HG03575 (cell line): ENCODE measurements around the gene IL37.

Experiments used
- ATAC-seq: cut with Tn5 transposase; IDR thresholded peaks from one replicate; pipeline ENCODE4 v1.9.1; 2021; ENCODE audit not compliant: unreplicated experiment, insufficient number of reproducible peaks, low FRiP score; ENCODE audit errors: extremely low read depth

Gene IL37

DNA sequence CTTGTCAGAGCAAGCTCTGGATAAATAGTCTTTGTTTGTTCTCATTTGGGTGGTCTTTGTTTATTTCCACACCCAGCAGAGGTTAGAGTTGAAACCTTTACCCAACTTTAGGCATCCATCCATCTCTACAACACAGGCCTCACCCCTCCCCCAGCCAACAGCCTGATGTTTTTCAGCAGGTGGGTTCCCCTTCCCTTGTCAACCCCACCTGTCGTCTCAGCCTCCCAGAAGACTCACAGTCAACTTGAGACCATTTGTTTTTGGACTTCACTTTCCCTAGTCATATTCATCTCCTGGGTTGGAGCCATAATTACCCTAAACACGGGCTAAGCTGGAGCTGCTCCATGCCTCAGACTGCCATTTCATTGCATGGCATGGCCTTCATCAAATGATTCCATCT lies 35.1 kb downstream of the IL37 start:
- no peak for ATAC-seq

DNA sequence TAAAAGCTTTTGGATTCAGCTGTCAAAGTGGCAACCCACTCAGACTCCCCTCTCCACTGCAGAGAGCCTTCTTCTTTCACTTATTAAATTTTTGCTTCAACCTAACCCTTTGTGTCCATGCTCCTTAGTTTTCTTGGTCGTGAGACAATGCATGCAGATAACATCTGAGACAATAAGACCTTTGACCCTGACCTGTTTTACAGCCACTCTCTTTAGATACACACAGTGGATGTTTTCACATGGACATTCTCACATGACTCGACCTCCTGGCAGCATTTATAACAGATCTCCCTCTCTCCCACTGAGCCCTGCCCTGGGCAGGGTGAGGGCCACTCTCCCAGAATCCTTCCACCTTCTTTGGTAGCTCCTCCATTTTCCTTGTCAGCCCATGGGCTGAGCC lies 36.4 kb downstream of the IL37 start:
- ATAC-seq = no peak

DNA sequence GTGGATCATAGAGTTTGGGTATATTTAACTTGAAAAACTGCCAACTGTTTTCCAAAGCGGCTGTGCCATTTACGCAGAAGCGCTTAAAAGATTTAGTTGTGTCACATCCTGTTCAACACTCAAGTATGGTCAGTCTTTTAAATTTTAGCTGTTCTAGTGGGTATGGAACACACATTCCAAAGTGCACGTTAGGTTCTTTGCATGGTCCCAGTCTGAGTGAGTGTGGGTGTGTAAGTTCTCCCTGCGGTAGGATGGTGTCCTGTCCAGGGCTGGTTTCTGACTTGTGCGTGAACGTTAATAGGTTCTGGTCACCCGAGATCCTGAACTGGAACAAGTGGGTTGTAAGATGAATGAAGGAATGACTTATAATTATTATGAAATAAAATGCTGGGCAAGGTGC lies 38.5 kb downstream of the IL37 start:
- no peak for ATAC-seq

DNA sequence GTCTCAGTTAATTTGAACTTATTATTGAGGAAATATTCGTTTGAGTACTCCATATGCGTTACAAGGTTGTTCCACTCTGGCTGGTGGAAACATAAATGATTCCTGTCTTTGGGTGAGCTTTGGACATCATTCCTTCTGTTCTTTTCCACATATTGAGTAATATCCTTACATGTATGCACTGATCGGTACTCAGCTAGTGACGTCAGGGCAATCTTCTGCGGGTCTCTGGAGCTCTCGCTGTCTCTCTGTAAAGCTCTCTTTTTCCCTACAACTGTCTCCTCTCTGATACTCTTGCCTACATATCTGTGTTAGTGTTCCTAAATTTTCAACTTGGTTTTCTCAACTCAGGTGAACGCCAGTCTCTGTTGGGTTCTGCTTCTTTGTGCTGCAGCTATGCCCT lies 43.4 kb downstream of the IL37 start:
- no peak for ATAC-seq

DNA sequence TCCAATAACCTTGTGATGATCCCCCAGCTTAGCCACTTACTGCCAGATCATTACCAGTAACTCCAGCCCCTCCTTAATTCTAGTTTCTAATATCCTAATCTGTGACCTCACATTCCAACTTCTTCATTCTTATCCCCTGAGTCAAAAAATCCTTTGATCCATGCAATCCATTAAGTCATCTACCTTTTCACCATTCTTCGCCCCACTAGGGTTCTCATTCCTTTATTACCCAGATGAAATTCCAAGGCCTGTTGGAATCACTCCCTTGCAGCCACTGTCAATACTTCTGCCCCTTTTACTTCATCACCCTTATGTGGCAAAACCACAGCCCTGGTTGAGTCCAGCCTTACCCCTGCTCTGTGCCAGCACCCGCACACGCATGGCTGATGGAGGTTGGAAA lies 46.5 kb downstream of the IL37 start:
- ATAC-seq = no peak

DNA sequence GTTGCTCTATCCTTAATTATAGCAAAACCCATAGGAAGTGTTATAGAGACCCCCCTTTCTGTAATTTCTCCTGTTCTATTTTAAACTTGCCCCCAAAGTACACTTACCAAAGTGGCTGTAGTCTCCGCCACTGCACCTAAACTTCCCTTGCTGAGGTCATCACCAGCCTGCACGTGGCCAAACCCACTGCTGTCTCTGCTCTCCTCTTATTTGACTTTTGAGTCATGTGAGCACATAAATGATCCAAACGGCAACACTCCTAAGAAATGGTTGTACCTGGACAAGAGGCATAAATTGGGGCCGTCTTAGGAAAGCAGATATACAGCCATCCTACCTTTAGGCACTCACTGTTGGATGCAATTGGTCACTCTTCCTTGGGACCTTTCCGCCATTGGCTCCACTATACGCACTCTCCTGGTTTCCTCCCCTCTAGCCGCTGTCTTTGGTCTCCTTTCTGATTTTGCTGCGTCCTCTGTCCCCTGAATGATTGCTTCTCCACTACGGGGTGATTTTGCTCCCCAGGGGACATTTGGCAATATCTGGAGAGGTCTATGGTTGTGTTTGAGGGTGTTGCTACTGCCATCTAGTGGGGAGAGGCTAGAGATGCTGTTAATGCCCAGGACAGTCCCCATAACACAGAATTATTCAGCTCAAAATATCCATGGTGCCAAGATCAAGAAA lies 47.6 kb downstream of the IL37 start:
- ATAC-seq = no peak

DNA sequence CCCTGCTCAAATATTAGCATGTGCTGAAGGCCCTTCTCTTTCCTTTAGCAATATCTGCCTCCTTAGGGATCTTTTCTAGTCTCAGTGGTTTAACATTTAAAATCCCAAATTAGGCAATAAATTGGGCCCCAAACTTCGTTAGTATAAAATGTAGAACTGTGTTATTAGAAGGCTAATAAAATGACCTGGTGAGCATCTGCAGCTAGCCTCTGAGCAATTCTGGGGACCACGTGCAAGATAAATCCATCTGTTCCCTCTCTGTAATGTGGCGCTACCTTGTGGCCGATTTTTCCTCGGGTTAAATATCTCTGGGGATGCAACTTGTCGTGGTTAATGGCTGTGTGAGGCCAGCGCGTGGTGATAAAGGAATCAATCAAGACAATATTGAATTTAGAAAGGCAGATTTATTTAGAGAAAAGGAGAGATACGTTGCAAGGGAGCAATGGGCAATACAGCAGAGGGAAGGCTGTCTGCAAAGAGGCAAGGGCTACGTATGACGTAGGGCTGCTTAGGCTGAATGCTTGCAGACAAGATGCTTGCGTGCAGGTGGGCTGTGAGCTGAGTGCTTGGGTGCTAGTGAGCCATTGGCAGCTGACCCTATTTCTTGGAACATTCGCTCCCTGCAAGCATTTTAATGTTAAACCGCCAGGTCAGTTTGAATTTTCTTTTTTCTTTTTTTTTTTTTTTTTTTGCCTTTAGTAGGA lies 48.3 kb downstream of the IL37 start:
- no peak for ATAC-seq

DNA sequence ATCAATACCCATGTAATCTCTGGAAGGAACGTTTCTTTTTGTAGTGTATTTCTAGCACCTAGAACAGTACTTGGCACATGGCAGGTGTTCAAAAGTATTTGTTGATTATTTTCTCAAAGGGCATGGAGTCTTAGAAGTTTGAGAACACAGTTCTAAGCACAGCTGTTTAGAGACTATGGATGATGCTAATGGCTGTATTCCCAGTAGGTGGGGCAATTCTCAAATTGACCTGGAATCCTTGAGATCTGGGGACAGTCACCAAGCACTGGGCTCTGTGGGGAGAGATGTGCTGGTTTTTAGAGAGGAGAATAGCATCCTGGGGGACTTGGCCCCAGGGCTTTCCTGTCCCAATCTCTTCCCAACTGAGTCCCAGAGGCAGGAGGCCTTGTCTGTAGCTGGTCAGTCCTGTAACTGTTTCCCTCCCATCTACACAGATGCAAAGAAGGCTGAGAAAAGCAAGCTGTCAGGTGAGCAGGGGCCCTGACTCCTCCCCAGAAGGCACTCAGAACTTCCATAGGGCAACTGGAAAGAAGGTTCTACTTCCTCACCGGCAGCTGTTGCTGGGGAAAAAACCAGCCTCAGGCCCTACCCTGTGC lies 49.4 kb downstream of the IL37 start:
- no peak for ATAC-seq

DNA sequence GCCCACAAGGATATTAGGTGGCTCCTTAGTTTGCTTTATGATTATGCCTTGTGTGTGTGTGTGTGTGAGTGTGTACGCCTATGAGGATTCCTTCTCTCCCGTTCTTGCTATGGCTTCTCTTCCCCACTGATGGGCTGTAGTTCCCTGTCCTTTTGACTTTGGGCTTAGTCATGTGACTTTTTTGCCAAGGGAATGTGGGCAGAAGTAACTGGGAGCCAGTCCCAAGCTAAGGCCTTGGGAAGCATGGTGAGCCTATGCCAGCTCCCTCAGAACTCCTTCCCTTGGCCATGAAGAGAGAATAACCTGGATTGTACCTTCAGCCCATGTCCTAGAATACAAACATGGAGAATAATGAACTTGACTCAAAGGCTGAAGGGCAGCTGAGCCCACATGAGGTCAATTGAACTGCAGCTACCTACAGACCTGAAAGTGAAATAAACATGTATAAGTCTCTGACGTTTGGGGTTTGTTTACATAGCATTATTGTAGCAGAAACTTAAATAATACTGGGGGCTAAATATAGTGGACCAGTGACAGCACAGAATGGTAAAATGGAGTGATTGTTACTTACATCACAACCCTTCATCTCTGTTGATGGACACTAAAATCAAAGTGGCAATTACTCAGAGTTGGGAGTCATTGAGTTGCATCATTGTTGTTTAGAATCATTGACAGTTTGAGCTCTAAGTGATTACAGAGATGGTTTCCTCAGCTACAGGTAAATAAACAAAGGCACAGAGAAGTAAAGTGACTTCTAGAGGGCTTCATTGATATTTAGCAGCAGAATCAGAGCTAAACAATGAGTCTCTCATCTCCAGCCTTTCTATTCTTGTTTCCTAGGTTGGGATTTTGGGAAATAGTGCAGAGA lies 51.6 kb downstream of the IL37 start:
- no peak for ATAC-seq

DNA sequence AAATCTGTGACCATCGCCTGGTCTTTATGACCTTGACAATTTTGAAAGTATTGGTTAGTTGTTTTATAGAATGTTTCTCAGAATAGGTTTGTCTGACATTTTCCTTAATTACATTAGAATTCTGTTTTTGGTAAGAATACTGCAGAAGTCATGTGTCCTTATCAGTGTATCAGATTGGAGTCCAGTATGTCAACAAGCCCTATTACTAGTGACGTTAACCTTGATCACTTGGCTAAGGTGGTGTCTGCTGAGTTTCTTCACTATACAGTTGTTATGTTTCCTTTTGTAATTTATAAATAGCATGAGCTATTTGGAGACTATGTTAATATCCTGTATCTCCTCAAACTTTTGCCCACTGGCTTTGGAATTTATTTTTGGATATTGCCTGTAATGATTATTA lies 56.1 kb downstream of the IL37 start:
- no peak for ATAC-seq
